Activated naive CD4-positive, alpha-beta T cell treated with anti-CD3 and anti-CD28 coated beads, Interleukin-2, amount 50 U/mL, for 16 hours (primary cell): ENCODE results near the gene LCORL.
"Not testable (repeated sequence)": the region's sequence is repeated elsewhere in the genome, so short reads cannot be mapped to it uniquely, and the experiment has no call there.

ENCODE experiments used
- DNase-seq: peaks from one replicate; pipeline ENCODE4 v3.0.0-alpha.2; 2020

Gene LCORL

DNA sequence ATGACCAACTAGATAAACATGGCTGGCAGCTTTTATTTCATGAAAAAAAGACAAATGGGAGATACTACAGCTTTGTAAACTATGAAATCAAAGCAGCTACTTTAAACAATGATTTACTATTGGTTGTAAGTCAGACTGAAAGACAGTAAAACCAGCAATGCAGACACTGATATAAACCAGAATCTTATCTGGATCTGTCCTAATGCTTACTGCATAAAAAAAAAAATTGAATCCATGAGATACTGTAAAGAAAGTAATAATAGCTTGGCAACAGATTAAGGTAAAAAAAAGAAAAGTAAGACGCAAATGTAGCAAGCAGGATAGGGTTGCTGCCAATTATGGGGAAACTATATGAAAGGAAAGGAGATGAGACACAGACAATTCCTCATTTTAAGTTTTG, 7.3 kb downstream of the LCORL start:
- DNase-seq, result no peak

DNA sequence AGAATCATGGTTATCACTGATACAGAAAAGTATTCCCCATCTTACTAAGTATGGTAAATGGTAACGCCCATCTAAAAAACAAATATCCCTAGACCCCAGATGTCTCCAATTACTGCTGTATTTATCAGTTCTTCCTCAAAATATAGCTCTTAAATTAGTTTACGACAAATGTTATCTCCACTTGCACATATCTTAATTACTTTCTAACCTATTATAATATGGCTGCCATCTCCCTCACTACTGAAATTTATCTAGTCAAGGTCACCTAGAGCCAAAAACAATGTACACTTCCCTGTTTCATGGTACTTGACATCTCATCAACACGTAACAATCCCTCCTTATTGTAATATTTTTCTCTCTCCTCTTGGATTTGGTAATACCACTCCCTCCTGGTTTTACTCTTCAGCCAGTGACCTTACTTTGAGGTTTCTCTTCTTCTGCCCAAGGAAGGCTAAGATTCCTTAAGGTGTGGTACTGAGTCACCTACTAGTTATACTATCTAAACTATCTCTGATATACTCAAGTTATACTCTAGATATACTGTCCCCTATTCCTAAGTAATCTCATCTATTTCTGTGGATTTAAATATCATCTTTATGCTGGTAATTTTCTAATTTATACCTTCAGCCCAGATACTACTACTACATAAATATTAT, 8.6 kb downstream of the LCORL start:
- DNase-seq, result no peak

- no peak for DNase-seq
Observed at GRCh38 chr4:18012134-18012806, 9.3 kb downstream of the LCORL start.

GRCh38 chr4:18007625-18008024, 13.9 kb downstream of the LCORL start:
- DNase-seq, result no peak

DNA sequence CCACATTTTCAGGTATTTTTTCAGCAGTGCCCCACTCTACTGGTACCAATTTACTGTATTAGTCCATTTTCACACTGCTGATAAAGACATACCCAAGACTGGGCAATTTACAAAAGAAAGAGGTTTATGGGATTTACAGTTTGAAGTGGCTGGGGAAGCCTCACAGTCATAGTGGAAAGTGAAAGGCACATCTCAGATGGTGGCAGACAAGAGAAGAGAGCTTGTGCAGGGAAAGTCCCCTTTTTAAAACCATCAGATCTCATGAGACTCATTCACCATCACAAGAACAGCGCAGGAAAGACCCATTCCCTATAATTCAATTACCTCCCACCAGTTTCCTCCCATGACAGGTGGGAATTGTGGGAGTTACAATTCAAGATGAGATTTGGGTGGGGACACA, 15.1 kb downstream of the LCORL start:
- DNase-seq, result not testable (repeated sequence)

DNA sequence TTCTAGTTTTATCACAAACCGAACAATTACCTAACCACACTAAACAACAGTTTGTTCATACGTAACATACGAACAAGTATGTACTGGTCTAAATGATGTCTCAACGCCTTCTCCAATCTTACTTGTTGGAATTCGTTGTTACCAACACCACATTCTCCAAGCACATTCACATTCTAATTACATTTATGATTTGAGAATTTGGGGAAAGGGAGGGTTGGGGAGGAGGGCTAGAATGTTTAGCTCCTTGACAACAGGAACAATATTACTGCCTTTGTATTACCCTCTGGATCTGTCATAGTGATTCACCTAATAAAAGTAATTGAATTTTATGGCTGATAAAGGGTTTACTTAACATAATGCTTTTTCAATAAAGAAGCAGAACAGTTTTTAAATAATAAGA, 24.4 kb downstream of the LCORL start:
- no peak for DNase-seq

DNA sequence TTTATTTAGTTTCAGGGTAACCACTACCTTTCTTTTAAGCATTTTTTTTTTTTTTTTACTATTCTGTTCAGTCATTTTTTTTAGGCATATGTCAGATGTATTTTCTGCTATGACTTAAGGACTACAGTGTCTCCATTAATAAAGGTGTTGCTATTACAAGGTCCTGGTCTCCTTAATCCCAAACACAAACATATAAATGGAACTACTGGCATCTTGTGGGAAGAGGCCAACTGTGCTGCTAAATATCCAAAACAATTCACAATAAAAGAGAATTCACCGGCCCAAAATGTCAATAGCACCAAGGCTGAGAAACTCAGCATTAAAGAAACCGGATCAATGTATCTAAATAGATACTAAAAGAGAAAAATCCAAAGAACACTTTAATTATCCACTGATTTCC, 26.4 kb downstream of the LCORL start:
- DNase-seq, result no peak

DNA sequence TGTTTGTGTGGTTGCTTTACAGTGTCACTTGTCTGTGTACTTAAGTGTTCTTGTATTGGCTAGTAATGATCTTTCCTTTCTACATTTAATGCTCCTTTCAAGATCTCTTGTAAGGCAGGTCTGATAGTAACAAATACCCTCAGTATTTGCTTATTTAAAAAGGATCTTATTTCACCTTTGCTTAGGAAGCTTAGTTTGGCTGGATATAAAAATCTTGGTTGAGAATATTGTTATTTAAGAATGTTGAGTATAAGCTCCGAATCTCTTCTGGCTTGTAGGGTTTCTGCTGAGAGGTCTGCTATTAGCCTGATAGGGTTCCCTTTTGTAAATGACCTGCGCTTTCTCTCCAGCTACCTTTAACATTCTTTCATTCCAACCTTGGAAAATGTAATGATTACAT, 35.7 kb downstream of the LCORL start:
- no peak for DNase-seq

DNA sequence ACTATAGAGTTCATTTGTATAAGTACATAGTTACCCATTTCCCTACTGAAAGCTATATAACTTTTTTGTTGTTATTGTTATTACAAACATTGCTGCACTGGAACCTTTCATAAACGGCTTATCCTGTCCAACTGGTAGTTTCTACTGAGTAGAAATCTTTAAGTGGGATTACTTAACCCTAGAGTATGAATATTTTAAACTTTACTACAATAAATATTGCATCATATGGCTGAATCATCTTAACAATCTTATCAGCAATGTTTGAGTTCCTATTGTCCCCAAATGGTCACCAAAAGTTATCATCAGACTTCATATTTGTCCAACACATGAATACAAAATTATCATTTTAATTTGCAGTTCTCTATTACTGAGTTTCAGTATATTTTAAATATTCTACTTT, 40.5 kb downstream of the LCORL start:
- DNase-seq, result no peak

- DNase-seq, result no peak
Observed at GRCh38 chr4:17968721-17969120, 52.8 kb downstream of the LCORL start.

DNA sequence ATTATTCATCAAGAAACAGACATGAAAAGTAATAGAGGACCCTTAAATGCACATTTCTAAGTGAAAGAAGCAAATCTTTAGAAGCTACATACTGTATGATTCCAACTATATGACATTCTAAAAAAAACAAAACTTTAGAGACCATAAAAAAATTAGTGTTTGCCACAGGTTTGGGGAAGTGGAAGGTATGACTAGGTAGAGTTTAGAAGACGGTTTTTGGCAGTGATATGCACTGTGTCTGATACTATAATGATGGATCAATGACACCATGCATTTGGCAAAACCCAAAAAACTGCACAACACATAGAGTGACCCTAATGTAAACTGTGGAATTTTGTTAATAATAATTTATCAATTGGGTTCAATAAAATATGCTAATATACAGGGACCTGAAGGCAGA, 54.5 kb downstream of the LCORL start:
- no peak for DNase-seq

GRCh38 chr4:17966312-17966711, 55.2 kb downstream of the LCORL start:
- DNase-seq, result no peak

- DNase-seq, result no peak
Observed at GRCh38 chr4:17964576-17964975, 57.0 kb downstream of the LCORL start.

- DNase-seq, result no peak
Observed at GRCh38 chr4:17962171-17962570, 59.4 kb downstream of the LCORL start.

- no peak for DNase-seq
Observed at GRCh38 chr4:17961249-17961648, 60.3 kb downstream of the LCORL start.

DNA sequence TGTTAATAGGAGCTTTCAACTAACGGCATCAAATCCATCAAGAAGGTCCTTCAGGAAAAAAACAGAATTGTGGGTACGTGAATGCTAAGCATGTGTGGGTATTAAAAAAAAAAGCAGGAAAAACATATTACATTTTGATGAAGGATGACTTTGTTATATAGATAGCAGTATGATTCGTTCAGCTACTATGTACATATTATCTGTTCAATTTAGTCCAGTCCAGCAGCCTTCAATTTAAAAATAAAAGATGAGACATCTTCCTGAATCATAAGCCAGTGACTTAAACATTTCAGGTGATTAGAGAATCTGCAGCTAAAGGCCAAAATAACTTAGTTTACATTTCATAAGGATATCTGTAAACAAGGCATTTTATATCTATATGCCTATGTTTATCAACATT, 63.4 kb downstream of the LCORL start:
- DNase-seq, result no peak

- DNase-seq, result no peak
Observed at GRCh38 chr4:17957688-17958087, 63.9 kb downstream of the LCORL start.

GRCh38 chr4:17956245-17956644, 65.3 kb downstream of the LCORL start:
- no peak for DNase-seq

DNA sequence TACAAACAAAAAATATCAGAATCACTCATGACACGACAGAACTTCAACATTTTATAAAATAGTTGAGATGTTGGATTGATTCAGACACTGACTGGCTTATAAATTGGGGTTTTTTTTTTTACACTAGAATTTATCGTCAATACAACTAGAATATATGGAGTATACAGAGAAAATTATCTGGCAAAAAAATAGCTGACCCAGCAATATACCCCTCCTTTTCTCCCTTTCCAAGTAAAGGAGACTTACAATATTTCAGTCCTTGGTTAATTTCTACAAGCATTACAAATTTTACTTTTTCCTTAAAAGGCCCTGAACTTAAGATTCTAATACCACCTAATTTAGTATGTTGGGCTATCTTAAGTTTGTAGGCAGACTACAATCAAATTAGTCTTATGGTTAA, 76.3 kb downstream of the LCORL start:
- no peak for DNase-seq

- no peak for DNase-seq
Observed at GRCh38 chr4:17941731-17942130, 79.8 kb downstream of the LCORL start.

- DNase-seq, result no peak
Observed at GRCh38 chr4:17939054-17939453, 82.5 kb downstream of the LCORL start.

DNA sequence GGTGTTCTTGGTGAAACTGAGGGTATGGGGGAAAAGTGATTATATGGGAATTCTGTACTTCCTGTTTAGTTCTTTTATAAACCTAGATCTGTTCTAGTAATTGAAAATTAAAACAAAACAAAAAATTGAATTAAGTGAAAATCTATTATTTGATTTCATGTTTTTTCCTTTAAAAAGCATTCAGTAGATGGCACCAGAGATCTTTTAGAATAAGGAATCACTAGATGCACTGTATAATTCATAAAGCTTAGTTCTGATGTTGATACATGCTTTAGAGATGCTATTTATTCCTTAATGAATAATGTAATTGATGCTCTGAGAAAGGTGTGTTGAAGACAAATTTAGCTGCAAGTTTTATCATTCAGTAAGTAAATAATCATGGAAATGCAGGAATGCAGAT, 87.3 kb downstream of the LCORL start:
- no peak for DNase-seq

GRCh38 chr4:17933126-17933525, 88.4 kb downstream of the LCORL start:
- no peak for DNase-seq

DNA sequence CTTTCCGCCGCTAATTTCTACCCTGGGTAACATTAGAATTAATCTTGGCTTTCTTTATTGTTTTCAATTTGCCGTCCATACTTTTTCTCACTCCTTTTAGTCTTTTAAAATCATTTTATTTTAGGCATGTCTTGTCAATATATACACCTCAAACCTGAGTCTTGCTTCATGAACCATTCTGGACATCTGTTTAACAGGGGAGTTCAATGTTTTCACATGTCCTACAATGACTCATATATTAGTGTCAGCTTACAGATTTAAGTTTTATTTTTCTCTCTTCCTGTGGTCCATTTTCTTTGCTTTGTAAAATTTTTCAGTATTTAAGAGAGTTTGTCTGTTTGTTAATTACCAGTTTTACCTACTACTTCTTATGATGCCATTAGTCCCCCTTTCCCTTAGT, 89.5 kb downstream of the LCORL start:
- no peak for DNase-seq

- no peak for DNase-seq
Observed at GRCh38 chr4:17930256-17930655, 91.3 kb downstream of the LCORL start.
